Left colon (tissue), 2 donors: ENCODE results near the gene FAM186B. TPM values are rescaled to one million over a fixed set of nuclear protein-coding genes. Genes with fewer than 3 reads are reported as not detected.

ENCODE experiments used
- ATAC-seq: fragments of 200-7000 bp; cut with Tn5 transposase; one replicate; pipeline ENCODE4 v1.9.1; 2020; ENCODE audit warnings: mild to moderate bottlenecking, moderate library complexity
- DNase-seq, 2 donors: peaks; one replicate each; pipeline ENCODE4 v3.0.0-alpha.2; 2020
- intact Hi-C, 2 donors: fragments of 100-400 bp; cut with DNase I in 1 of 2; cut with micrococcal nuclease in 1 of 2; formaldehyde crosslinking; loops; one replicate each; pipeline versions ENCODE4 v1.11.2 to v1.14.0; 2022; cut with DNase I, micrococcal nuclease
- total RNA-seq, 2 donors: library from RNA; stranded (reverse); fragmentation: NEBNext Ultra II Directional; extraction: Animal tissue kit (Norgen Biotek cat#: 25700); gene quantifications; one replicate each; pipeline ENCODE4 v1.2.1, GENCODE V29; 2021
- donor health status: DM: no; HTN: no; CAD: no.
- donor health status: DM: yes; HTN: yes; CAD: no.

FAM186B gene
- total RNA-seq, 2 donors from 2014 or later: 0.25 to 0.31 TPM

GRCh38 chr12:49546481-49546880, 59.0 kb downstream of the FAM186B start:
- DNase-seq: no peak
- intact Hi-C loops: no loop called here
- ATAC-seq: no peak

DNA sequence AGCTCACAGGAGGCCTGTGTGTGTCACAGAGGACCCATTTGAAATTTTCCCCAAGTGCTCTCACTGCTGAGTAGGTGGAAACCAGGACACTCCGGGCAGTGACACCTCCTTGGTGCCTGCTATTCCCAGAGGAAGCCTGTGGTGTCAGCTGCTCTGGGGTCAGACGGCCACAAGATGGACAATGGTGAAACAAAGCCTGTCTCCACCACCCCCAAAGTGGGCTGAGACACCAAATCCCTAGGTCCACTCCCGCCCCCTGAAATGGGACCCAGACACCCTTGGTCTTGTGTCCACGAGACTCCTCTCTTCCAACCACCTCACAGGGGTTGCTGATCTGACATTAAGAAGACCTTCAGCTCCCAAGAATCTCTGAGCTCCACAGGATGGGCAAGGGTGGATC, 59.6 kb downstream of the FAM186B start:
- intact Hi-C loops: no loop called here
- DNase-seq (no peak), ATAC-seq (no peak)

DNA sequence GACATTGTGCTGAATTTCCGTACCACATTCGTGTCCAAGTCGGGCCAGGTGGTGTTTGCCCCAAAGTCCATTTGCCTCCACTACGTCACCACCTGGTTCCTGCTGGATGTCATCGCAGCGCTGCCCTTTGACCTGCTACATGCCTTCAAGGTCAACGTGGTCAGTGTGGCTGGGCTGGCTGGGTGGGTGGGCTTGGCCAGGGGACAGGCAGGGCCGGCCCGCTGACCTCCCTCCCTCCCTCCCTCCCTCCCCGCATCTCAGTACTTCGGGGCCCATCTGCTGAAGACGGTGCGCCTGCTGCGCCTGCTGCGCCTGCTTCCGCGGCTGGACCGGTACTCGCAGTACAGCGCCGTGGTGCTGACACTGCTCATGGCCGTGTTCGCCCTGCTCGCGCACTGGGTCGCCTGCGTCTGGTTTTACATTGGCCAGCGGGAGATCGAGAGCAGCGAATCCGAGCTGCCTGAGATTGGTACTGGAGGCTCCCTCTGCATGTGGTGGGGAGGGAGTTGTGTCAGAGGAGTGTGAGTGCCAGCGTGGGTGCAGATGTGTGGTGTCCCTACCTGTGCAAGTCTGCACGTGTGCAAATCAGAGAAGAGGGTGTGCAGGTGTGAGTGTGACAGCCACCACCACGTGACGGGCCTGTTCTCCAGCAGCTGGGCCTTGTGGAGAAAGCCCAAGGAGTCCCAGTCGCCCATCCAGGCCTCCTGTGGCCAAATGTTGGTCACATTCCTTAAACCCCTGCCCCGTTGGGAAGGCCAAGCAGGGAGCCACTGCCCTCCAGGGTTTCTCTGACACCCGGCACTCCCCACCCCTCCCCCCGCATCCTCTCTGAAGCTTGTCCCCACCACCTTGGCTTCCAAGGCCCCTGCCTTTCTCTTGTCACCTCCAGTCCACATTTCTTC, 61.3 kb downstream of the FAM186B start:
- intact Hi-C loops: no loop called here
- DNase-seq (no peak), ATAC-seq (no peak)

DNA sequence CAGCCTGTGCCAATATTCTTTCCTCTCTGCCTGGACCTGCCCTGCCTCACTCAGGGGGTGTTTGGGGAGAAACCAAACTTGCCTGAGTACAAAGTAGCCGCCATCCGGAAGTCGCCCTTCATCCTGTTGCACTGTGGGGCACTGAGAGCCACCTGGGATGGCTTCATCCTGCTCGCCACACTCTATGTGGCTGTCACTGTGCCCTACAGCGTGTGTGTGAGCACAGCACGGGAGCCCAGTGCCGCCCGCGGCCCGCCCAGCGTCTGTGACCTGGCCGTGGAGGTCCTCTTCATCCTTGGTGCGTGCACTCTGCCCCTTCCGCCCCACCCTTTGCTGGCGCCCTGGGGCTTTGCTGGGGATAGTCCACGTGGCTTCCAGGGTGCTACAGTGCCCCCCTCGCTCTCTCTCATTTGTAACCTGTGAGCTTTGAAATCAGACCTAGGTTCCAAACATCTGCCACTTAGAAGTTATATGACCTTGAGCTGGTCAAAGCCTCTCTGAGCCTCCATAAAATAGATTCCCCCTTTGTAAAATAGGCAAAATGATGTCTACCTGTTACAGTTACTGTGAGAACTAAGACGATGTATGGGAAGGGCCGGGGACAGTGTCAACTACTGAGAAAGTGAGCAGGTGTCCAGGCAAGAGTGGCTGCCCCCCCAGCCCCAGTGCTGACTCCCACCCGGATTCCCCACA, 62.1 kb downstream of the FAM186B start:
- intact Hi-C loops: no loop called here
- ATAC-seq: no peak
- DNase-seq: no peak

DNA sequence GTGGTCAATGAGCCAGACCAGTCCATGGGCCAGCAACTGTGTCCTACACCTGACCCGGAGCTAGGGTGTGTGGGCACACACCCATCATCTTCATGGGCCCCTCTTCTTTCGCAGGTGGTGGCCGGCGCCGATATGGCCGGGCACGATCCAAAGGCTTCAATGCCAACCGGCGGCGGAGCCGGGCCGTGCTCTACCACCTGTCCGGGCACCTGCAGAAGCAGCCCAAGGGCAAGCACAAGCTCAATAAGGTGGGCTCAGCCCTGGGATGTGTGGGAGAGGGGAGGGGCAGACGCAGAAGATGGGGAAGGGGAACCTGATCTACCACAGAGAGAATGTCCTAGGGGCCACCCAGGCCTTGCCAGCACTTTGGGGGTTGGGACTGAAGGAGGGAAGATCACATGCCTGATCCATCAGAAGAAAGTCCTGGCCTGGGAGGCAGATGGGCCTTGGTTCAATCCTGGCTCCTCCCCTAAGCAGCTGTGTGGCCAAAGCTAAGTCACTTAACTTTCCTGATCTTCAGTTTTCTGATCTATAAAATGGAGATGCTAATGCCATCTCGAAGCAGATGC, 62.8 kb downstream of the FAM186B start:
- intact Hi-C loops: no loop called here
- no peak for DNase-seq
- no peak for ATAC-seq

DNA sequence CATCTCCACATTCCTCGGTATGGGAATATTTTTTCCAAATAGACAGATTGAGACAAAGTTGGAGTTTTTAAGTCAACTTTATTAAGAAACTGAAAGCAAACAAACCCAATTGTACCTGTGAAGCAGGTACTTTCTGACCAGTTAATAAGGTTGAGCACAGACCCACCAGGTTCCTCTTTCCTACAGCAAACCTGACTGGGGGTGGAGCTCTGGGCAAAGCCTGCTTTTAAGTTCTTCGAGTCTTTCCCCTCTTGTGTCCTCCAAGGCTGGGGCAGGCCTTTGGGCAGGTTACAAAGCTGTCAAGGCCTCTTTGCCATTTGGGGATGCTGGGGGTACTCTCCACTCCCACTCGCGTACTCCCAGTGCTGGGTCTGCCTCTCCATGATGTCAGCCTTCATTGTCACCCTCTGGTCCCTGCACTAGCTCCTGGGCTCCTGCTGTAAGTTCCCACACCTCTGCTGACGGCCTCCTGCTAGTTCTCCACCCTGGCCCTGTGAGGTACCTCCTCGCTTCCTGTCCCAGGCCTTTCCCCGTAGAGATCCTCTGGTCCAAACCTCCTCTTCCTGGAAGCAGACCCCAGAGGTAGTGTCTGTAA, 63.4 kb downstream of the FAM186B start:
- ATAC-seq (no peak), DNase-seq (no peak)
- intact Hi-C loops: no loop called here

- DNase-seq: no peak
- no peak for ATAC-seq
- intact Hi-C loops: no loop called here
These were observed 64.1 kb downstream of the FAM186B start for GRCh38 chr12:49541140-49541861.

GRCh38 chr12:49540229-49541139, 65.0 kb downstream of the FAM186B start:
- intact Hi-C loops: no loop called here
- DNase-seq (no peak), ATAC-seq (no peak)

DNA sequence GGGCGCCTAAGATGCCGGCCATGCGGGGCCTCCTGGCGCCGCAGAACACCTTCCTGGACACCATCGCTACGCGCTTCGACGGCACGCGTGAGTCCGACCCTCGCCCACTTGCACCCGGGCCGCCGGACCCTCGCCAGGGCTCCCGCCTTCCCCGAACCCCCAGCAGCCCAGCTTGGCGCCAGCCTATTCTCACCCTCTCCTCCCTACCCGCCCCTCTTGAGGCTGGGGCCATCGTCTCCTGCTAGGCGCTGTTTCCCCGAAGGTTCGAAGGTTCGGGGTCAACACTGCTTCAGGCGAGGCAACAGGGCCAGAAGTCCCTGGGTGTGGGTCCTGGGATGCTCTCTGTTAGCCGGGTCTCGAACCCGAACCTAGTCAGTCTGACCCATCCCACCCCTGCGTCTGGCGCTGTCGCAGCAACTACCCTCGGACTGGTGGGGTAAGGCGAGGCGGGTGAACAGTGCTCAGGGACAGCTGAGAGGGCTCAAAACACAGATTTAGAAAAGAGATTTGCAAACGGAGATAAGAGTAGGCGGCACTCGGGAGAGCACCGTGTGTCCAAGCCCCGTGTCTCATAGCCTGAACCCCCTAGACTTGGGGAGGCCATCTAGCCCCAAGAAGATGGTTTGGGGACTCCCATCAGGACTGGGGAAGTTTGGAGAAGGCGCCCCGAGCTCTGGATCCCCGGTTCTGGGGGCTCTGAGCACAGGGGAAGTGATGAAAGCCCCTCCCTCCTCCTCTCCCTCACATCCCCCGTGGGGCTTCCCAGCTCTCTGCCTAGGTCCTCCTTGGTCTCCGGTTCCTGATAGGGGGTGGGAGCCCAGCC, 65.8 kb downstream of the FAM186B start:
- intact Hi-C loops: no loop called here
- DNase-seq (no peak), ATAC-seq (no peak)

DNA sequence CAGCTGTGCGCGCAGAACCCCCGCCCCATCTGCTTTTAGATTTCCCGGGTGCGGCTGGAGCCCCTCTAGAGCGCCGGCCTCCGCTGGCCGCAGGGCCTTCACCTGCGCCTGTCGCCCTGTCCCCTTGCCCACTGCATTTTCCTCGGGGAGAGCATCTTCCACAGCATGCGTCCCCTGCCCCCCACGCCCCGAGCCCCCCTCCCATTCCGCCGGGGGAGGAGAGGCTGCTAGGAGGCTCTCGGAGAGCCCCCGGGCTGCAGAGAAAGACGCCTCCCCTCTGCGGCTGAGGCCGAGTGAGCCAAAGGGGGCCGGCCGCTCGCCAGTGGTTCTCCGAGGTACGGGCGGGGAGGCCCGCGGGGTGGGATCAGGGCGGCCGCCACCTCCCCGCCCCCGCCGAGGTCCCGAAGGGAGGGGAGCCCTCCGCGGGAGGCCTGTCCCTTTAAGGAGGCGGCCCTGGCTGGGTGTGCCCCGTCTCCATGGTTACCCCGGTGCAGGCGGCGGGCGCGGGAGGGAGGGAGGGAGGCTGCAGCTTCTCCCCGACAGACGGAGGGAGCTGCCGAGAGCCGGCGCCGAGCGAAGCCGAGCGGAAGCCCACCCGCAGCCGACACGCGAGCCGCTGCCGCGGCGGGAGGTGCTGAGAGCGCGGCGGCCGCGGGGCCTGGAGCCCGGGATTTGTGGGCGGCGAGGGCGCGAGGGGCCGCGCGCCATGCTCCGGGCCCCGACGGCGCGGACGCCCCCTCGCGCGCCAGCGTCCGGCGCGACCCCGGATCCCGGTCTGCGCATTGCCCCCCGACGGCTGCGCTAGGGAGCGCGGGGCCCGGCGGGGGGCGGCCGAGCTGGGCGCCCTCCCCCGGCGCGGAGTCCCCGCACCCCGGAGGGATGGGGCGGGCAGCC, 66.7 kb downstream of the FAM186B start, which contains the start of gene KCNH3:
KCNH3 (plus strand) TSS at position 521 of the 894 bp plus-strand sequence. CDS start 387 bp downstream, outside the sequence.
- intact Hi-C loops: no loop called here
- ATAC-seq (peak; percentile 94), DNase-seq (peak; percentile 85 to 89)

- DNase-seq (peak in 1 of 2 donors; percentile 25), ATAC-seq (peak; percentile 17)
- intact Hi-C loops: no loop called here
These were observed 67.5 kb downstream of the FAM186B start for GRCh38 chr12:49537752-49538509.
